DND-41 (cell line): ENCODE data around the gene LY6G6D.

Source experiments
- ATAC-seq: fragments of 200-7000 bp; cut with Tn5 transposase; 3 replicates; pipeline ENCODE4 v1.9.1; 2021; ENCODE audit warnings: low read depth; ENCODE audit not compliant: insufficient read depth
- DNase-seq: peaks from one replicate; pipeline ENCODE4 v3.0.0-alpha.2; 2020
- H2AFZ ChIP-seq: 2 replicates; pipeline ENCODE4 v1.6.0; 2012; ENCODE audit warnings: low read depth, low read length
- H3K27ac ChIP-seq: 2 replicates; pipeline ENCODE4 v1.5.1; 2012; ENCODE audit warnings: low read length, inconsistent platforms
- H3K27me3 ChIP-seq: fragments of 200-600 bp; sonication (generic); 2 replicates; pipeline ENCODE4 v1.6.0; 2012; ENCODE audit warnings: low read length, mild to moderate bottlenecking, inconsistent platforms; ENCODE audit not compliant: insufficient read depth, poor library complexity
- H3K36me3 ChIP-seq: 2 replicates; pipeline ENCODE4 v1.5.1; 2012; ENCODE audit warnings: low read length, inconsistent platforms; ENCODE audit not compliant: insufficient read depth
- H3K4me1 ChIP-seq: 2 replicates; pipeline ENCODE4 v1.5.1; 2012; ENCODE audit warnings: mild to moderate bottlenecking, low read length; ENCODE audit not compliant: insufficient read depth
- H3K4me2 ChIP-seq: 2 replicates; pipeline ENCODE4 v1.6.0; 2012; ENCODE audit warnings: mild to moderate bottlenecking, moderate library complexity, low read length, inconsistent platforms; ENCODE audit not compliant: insufficient read depth
- H3K4me3 ChIP-seq, 2 experiments: fragments of 200-600 bp in 1 of 2; shearing (Covaris generic) in 1 of 2; 2 replicates each; pipeline ENCODE4 v1.5.1; 2012 to 2016; ENCODE audit warnings: inconsistent platforms in 2 of 2, low read length in 2 of 2, mild to moderate bottlenecking in 2 of 2, low read depth in 1 of 2, moderate library complexity in 1 of 2
- H3K79me2 ChIP-seq: 2 replicates; pipeline ENCODE4 v1.6.0; 2012; ENCODE audit warnings: low read length, inconsistent platforms; ENCODE audit not compliant: insufficient read depth
- H3K9ac ChIP-seq: 2 replicates; pipeline ENCODE4 v1.6.0; 2012; ENCODE audit warnings: low read depth, mild to moderate bottlenecking, inconsistent platforms, low read length, moderate library complexity
- H3K9me3 ChIP-seq: 2 replicates; pipeline ENCODE4 v1.5.1; 2012; ENCODE audit warnings: low read length, moderate library complexity, mild to moderate bottlenecking, inconsistent platforms; ENCODE audit not compliant: insufficient read depth, severe bottlenecking
- H4K20me1 ChIP-seq: 2 replicates; pipeline ENCODE4 v1.6.0; 2012; ENCODE audit warnings: low read length; ENCODE audit not compliant: insufficient read depth
- EZH2 ChIP-seq: IDR thresholded peaks from 3 replicates; pipeline ENCODE4 v1.6.1; 2012; ENCODE audit warnings: borderline replicate concordance, low read depth, mild to moderate bottlenecking, moderate library complexity, low read length, inconsistent platforms; ENCODE audit not compliant: severe bottlenecking
- TF ChIP-seq, protein P1 (sequence below): IDR thresholded peaks from 2 replicates; pipeline ENCODE4 v1.5.1; 2012; ENCODE audit warnings: borderline replicate concordance, low read length, moderate library complexity, mild to moderate bottlenecking; ENCODE audit not compliant: poor library complexity, severe bottlenecking; ENCODE audit errors: extremely low read depth

The LY6G6D gene

DNA sequence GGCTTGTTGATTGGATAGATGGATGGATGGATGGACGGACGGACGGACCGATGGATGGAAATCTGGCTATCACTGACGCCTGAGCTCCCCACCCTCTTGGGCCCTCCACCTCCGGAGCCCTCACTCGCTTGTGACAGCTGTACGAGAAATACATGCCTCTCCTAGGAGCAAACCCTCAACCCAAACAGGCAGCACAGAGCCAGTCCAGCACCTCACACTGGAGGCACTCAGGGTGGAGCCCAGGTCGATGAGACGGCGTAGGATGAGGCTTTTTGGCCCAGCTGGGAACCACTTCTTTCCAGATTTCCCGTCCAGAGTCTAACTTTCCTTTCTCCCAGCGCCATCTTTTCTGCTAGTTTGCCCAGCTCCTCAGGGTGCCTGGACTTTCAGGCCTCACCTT lies 31.6 kb upstream of the LY6G6D start:
- Histone ChIP-seq H3K4me1 (no peaks in the 10 kb centered on the region), H3K4me3 (no peak overlapping the region), H3K27ac (no peak overlapping the region), H4K20me1 (no peaks in the 10 kb centered on the region), H3K4me2 (no peak overlapping the region), H3K9ac (no peak overlapping the region), H2AFZ (no peak overlapping the region), H3K79me2 (no peaks in the 10 kb centered on the region), H3K9me3 (no peaks in the 10 kb centered on the region), H3K36me3 (peaks cover 30% of the 10 kb centered on the region), H3K27me3 (no peaks in the 10 kb centered on the region)
- ATAC-seq (no peak), DNase-seq (no peak)
- no peak for TF ChIP-seq EZH2
- TF ChIP-seq, protein P1, sequence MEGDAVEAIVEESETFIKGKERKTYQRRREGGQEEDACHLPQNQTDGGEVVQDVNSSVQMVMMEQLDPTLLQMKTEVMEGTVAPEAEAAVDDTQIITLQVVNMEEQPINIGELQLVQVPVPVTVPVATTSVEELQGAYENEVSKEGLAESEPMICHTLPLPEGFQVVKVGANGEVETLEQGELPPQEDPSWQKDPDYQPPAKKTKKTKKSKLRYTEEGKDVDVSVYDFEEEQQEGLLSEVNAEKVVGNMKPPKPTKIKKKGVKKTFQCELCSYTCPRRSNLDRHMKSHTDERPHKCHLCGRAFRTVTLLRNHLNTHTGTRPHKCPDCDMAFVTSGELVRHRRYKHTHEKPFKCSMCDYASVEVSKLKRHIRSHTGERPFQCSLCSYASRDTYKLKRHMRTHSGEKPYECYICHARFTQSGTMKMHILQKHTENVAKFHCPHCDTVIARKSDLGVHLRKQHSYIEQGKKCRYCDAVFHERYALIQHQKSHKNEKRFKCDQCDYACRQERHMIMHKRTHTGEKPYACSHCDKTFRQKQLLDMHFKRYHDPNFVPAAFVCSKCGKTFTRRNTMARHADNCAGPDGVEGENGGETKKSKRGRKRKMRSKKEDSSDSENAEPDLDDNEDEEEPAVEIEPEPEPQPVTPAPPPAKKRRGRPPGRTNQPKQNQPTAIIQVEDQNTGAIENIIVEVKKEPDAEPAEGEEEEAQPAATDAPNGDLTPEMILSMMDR: no peak

DNA sequence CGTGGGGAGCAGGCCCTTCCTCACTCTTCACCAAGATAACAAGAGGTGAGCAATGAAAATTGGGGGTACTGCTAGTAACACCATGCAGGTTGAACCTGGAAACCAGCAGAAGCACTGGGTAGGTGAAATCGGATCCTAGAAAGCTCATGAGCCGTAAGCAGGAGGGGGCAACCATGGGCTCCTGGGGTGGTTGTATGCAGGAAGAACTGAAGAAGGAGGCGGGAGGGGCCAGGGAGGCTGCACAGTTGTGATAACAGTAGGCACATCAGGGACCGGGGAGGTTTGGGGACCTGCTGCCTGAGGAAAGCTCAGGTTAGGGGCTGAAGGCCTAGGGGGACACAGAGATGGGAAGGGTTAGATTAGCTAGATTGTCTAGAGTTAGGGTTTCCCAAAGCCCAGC lies 28.7 kb upstream of the LY6G6D start:
- Histone ChIP-seq H3K4me1 (no peaks in the 10 kb centered on the region), H3K9me3 (no peaks in the 10 kb centered on the region), H3K27me3 (no peaks in the 10 kb centered on the region), H3K79me2 (no peaks in the 10 kb centered on the region), H3K4me3 (no peak overlapping the region), H3K27ac (no peak overlapping the region), H3K4me2 (no peak overlapping the region), H4K20me1 (no peaks in the 10 kb centered on the region), H3K36me3 (peaks cover 59% of the 10 kb centered on the region), H2AFZ (no peak overlapping the region), H3K9ac (no peak overlapping the region)
- TF ChIP-seq EZH2: no peak
- DNase-seq: no peak
- ATAC-seq: no peak

DNA sequence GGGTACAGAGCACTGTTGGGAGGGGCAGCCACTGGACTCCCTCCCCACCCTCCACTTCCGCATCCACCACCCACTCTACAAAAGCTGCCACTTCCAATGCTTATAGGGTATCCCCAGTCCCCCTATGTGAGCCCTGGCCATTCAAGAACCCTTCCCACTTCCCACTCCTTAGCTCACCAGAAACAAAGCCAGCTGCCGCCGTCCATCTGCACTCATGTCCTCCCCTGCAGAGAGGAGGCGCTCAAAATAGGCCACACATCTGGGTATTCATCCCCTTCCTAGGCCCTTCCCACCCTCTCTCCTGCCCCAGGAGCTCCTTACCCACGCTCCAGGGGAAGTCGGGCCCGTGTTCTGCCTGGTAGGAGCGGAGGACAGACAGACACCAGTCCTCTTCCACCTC lies 27.8 kb upstream of the LY6G6D start:
- Histone ChIP-seq H3K27ac (no peak overlapping the region), H3K36me3 (peaks cover 67% of the 10 kb centered on the region), H3K4me3 (no peak overlapping the region), H3K9me3 (no peaks in the 10 kb centered on the region), H3K9ac (no peak overlapping the region), H3K27me3 (no peaks in the 10 kb centered on the region), H4K20me1 (no peaks in the 10 kb centered on the region), H3K4me2 (no peak overlapping the region), H3K4me1 (no peaks in the 10 kb centered on the region), H3K79me2 (no peaks in the 10 kb centered on the region), H2AFZ (no peak overlapping the region)
- ATAC-seq (no peak), DNase-seq (no peak)
- TF ChIP-seq, protein P1: no peak
- TF ChIP-seq EZH2: no peak

DNA sequence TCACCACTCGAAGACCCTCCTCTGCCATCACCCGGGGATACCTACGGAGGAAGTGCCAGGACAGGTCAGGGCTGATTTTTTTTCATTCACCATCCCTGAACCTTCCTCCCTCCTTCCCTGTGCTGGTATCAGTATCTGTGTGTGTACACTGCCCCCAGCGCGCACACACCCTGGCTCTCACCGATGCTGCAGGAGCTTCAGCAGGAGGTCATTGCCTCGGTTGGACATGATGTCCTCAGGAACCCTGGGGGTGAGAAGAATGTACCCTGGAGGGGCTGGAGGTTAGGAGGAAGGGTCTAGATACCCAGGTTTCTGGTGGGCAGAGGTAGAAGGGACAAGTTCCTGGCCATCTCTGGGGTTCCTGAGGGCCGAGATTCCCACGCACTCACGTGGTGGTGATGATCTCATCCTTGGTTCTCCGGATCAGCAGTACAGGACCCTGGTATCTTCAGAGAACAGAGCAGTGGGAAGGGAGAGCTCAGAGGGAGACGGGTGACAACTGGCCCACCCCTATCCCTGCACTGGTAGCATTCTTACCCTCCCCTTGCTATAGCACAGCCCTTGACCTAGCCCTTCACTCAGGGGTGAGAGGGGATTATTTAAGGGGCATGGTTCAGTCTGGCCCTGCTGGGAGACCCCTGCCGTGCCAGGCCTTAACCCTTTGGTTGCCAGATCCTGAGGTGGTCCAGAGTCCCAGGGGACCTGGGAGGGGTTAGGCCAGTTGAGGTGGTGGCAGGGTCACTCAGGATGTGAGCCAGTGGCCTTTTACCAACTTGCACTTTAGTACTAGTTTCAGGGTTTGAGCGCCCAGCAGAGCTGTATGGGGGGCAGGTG lies 27.1 kb upstream of the LY6G6D start:
- H3K36me3 ChIP-seq: peaks cover 75% of the 10 kb centered on the region
- no peaks in the 10 kb centered on the region for H3K79me2 ChIP-seq
- no peaks in the 10 kb centered on the region for H3K4me1 ChIP-seq
- H3K4me2 ChIP-seq: no peak overlapping the region
- ATAC-seq: no peak
- no peaks in the 10 kb centered on the region for H4K20me1 ChIP-seq
- H3K9ac ChIP-seq: no peak overlapping the region
- no peak overlapping the region for H2AFZ ChIP-seq
- no peaks in the 10 kb centered on the region for H3K9me3 ChIP-seq
- H3K27ac ChIP-seq: no peak overlapping the region
- TF ChIP-seq, protein P1: no peak
- TF ChIP-seq EZH2: no peak
- no peaks in the 10 kb centered on the region for H3K27me3 ChIP-seq
- no peak for DNase-seq
- H3K4me3 ChIP-seq: no peak overlapping the region
